PC-3 (cell line): ENCODE measurements around the gene TAF1B. TPM values are rescaled to one million over a fixed set of nuclear protein-coding genes. Genes with fewer than 3 reads are reported as not detected.

Experiments
- ATAC-seq: fragments of 200-7000 bp; cut with Tn5 transposase; 2 replicates; pipeline ENCODE4 v1.9.1; 2020; ENCODE audit warnings: mild to moderate bottlenecking, moderate library complexity
- BruUV-seq: library from RNA; stranded (reverse); fragments of 400-500 nt; replicated peaks from 2 replicates; lab custom pipeline; 2021; lab: Mats Ljungman, UMichigan
- CTCF ChIA-PET: fragments of 300-600 bp; sonication (Branson Sonifier 250); formaldehyde crosslinking; loops from one replicate; lab custom pipeline; 2022; ENCODE audit warnings: antibody characterized with exemption; lab: Charles Lee
- POLR2A ChIA-PET: fragments of 300-600 bp; sonication (Branson Sonifier 250); formaldehyde crosslinking; loops from one replicate; lab custom pipeline; 2022; ENCODE audit warnings: antibody characterized with exemption; ENCODE audit not compliant: unreplicated experiment; lab: Charles Lee
- DNase-seq: peaks from one replicate; pipeline ENCODE4 v3.0.0-alpha.2; 2015
- H2AFZ ChIP-seq: fragments of 300-600 bp; sonication (generic); 2 replicates; pipeline ENCODE4 v1.6.0; 2016; ENCODE audit warnings: antibody characterized with exemption, low read length
- H3F3A ChIP-seq: fragments of 300-600 bp; sonication (generic); one replicate; pipeline ENCODE4 v1.6.0; 2017; ENCODE audit warnings: antibody characterized with exemption, low read length, control low read depth, mild to moderate bottlenecking; ENCODE audit not compliant: unreplicated experiment
- H3K27ac ChIP-seq: fragments of 300-600 bp; sonication (generic); 2 replicates; pipeline ENCODE4 v1.5.1; 2016; ENCODE audit warnings: mild to moderate bottlenecking, low read length
- H3K27me3 ChIP-seq: fragments of 300-600 bp; sonication (generic); 2 replicates; pipeline ENCODE4 v1.6.1; 2016; ENCODE audit warnings: low read length, mixed read lengths
- H3K36me3 ChIP-seq: fragments of 300-600 bp; sonication (generic); 2 replicates; pipeline ENCODE4 v1.6.1; 2016; ENCODE audit warnings: low read depth, mixed run types, low read length, mixed read lengths
- H3K4me1 ChIP-seq: fragments of 300-600 bp; sonication (generic); 2 replicates; pipeline ENCODE4 v1.5.1; 2016; ENCODE audit warnings: low read length; ENCODE audit not compliant: insufficient read depth
- H3K4me2 ChIP-seq: fragments of 300-600 bp; sonication (generic); 2 replicates; pipeline ENCODE4 v1.6.0; 2016; ENCODE audit warnings: low read length
- H3K4me3 ChIP-seq: fragments of 300-600 bp; sonication (generic); 2 replicates; pipeline ENCODE4 v1.5.1; 2016; ENCODE audit warnings: mild to moderate bottlenecking, low read length, mixed read lengths
- H3K79me2 ChIP-seq: fragments of 300-600 bp; sonication (generic); 2 replicates; pipeline ENCODE4 v1.6.1; 2017; ENCODE audit warnings: low read length, mixed read lengths
- H3K9ac ChIP-seq: fragments of 300-600 bp; sonication (generic); 2 replicates; pipeline ENCODE4 v1.6.0; 2016; ENCODE audit warnings: mild to moderate bottlenecking, low read length
- H3K9me2 ChIP-seq: fragments of 300-600 bp; sonication (generic); replicated peaks from 2 replicates; pipeline ENCODE4 v1.6.1; 2016; ENCODE audit warnings: mixed run types, low read length, mixed read lengths
- H3K9me3 ChIP-seq: fragments of 300-600 bp; sonication (generic); 2 replicates; pipeline ENCODE4 v1.6.1; 2016; ENCODE audit warnings: low read length, mixed read lengths
- H4K20me1 ChIP-seq: fragments of 300-600 bp; sonication (generic); 2 replicates; pipeline ENCODE4 v1.6.1; 2016; ENCODE audit warnings: low read length, mixed read lengths
- EZH2 ChIP-seq: fragments of 300-600 bp; sonication (generic); IDR thresholded peaks from one replicate; pipeline ENCODE4 v1.6.1; 2017; ENCODE audit warnings: antibody characterized with exemption, mild to moderate bottlenecking, low read length; ENCODE audit not compliant: unreplicated experiment
- EZH2phosphoT487 ChIP-seq: fragments of 300-600 bp; sonication (generic); IDR thresholded peaks from 2 replicates; pipeline ENCODE4 v1.6.1; 2018; ENCODE audit warnings: mild to moderate bottlenecking, antibody characterized with exemption, low read length, borderline replicate concordance
- intact Hi-C: fragments of 100-400 bp; cut with micrococcal nuclease; formaldehyde crosslinking; loops from 2 replicates; pipeline ENCODE4 v1.9.0; 2023
- total RNA-seq: library from RNA; depleted of rRNA; stranded (reverse); fragments of >200 nt; gene quantifications from 2 replicates; pipeline ENCODE4 v1.2.3, GENCODE V29; 2014
- TF ChIP-seq, protein P1 (sequence below): fragments of 300-600 bp; sonication (generic); conservative IDR thresholded peaks from 2 replicates; pipeline ENCODE4 v1.5.1; 2017; ENCODE audit warnings: antibody characterized with exemption, low read depth, mild to moderate bottlenecking, low read length

Gene TAF1B
- total RNA-seq, 1 experiment from 2014 or later, result 39.5 TPM

DNA sequence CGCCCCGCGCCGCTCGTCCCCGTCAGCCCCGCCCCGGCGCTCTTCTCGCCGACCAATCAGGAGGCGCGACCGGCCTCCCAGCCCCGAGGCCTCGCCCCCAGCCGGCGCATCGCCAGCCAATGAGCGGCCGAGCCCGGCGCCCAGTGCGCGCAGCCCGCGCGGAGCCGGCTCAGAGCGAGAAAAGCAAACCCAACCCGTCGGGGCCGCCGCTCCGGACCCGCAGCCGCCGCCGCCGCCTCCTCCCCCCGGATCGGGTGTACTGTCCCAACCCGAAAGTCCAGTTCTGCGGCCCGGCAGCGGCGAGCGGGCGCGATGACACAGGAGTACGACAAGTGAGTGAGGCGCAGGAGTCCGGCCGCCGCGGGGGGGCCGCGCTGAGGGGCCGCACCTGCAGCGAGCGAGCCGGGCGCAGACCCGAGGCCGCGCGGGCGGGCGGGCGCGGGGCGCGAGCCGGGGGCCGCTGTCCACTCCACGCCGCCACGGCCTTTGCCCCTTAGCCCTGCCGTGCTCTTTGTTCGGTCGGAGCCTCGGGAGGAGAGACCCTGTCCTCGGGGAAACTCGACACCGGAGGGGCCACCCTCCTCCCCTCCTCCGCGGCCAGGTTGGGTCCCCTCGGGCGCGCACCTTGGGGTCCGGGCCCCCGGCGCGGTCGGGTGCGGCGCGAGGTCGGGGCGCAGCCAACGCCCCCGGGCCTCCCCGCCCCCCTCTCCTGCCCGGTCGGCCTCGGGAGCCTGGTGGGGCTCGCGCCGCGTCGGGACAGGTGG, 108.4 kb downstream of the TAF1B start, which contains the start of gene GRHL1:
Gene GRHL1 (plus strand): TSS at position 172 of the 764 bp plus-strand sequence. CDS start 141 bp downstream, at position 313.
- intact Hi-C loops, result loop anchor here (5.0 to 10.0 kb wide), 3 partner anchors 54 to 149 kb away; partner anchors contain the start of gene TAF1B
- Histone ChIP-seq H3K79me2 (peaks cover 37% of the 10 kb centered on the region), H3K4me3 (peak within 1 kb of the TSS; percentile 76), H3K27ac (no peak within 1 kb of the TSS), H3K4me1 (peaks cover 29% of the 10 kb centered on the region), H3F3A (no peaks in the 10 kb centered on the region), H3K27me3 (no peaks in the 10 kb centered on the region), H3K9ac (peak within 1 kb of the TSS; percentile 52; the same call in 1 of the 2 replicates), H3K9me2 (no peaks in the 10 kb centered on the region), H3K36me3 (0 out of 2 replicates have a peak, but pooled peaks cover 2% of the 10 kb centered on the region), H2AFZ (peak within 1 kb of the TSS; percentile 89), H3K9me3 (no peaks in the 10 kb centered on the region), H3K4me2 (peak within 1 kb of the TSS; percentile 87), H4K20me1 (no peaks in the 10 kb centered on the region)
- ATAC-seq (peak; percentile 83), DNase-seq (peak; percentile 95)
- TF ChIP-seq EZH2phosphoT487 (no peak), EZH2 (no peak)
- TF ChIP-seq, protein P1, sequence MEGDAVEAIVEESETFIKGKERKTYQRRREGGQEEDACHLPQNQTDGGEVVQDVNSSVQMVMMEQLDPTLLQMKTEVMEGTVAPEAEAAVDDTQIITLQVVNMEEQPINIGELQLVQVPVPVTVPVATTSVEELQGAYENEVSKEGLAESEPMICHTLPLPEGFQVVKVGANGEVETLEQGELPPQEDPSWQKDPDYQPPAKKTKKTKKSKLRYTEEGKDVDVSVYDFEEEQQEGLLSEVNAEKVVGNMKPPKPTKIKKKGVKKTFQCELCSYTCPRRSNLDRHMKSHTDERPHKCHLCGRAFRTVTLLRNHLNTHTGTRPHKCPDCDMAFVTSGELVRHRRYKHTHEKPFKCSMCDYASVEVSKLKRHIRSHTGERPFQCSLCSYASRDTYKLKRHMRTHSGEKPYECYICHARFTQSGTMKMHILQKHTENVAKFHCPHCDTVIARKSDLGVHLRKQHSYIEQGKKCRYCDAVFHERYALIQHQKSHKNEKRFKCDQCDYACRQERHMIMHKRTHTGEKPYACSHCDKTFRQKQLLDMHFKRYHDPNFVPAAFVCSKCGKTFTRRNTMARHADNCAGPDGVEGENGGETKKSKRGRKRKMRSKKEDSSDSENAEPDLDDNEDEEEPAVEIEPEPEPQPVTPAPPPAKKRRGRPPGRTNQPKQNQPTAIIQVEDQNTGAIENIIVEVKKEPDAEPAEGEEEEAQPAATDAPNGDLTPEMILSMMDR, result no peak
- CTCF ChIA-PET, result no interaction called here
- no TSS peak for BruUV-seq
- POLR2A ChIA-PET, result no interaction called here

DNA sequence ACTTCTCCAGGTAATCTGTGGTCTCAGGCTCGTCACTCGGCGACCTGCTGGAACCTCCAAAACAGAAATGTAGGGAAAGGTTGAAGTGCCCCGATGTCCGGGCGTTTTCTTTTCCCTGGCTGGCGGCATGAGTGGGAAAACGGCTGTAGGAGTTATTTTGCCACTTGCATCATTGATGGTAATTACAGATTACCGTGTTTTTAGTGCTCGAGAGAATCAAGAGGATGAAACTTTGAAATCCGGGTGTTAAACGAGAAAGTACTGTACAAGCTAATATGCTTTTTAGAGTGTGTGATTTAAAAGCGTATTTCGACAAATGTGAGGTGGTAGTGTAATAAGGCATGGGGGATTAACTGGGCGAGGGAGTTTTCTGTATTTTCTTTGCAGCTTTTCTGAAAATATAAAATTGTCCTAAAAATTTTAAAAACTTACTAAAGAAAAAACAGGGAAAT, 109.0 kb downstream of the TAF1B start:
- no peaks in the 10 kb centered on the region for H3F3A ChIP-seq
- ChIA-PET POLR2A (no interaction called here), CTCF (no interaction called here)
- DNase-seq (no peak), ATAC-seq (no peak)
- peak overlapping the region; percentile 46; the same call in 1 of the 2 replicates for H3K9ac ChIP-seq
- TF ChIP-seq EZH2phosphoT487, result no peak
- H3K27me3 ChIP-seq, result no peaks in the 10 kb centered on the region
- H3K79me2 ChIP-seq, result peaks cover 37% of the 10 kb centered on the region
- peak overlapping the region; percentile 59 for H2AFZ ChIP-seq
- no TSS peak for BruUV-seq
- H3K9me3 ChIP-seq, result no peaks in the 10 kb centered on the region
- intact Hi-C loops, result loop anchor here (5.0 to 10.0 kb wide), 3 partner anchors 55 to 150 kb away; partner anchors contain the start of gene TAF1B
- H3K4me3 ChIP-seq, result peak overlapping the region; percentile 73
- H3K9me2 ChIP-seq, result no peaks in the 10 kb centered on the region
- 0 out of 2 replicates have a peak, but pooled peaks cover 2% of the 10 kb centered on the region for H3K36me3 ChIP-seq
- peak overlapping the region; percentile 85 for H3K4me2 ChIP-seq
- H3K27ac ChIP-seq, result no peak overlapping the region
- peaks cover 29% of the 10 kb centered on the region for H3K4me1 ChIP-seq
- H4K20me1 ChIP-seq, result no peaks in the 10 kb centered on the region

DNA sequence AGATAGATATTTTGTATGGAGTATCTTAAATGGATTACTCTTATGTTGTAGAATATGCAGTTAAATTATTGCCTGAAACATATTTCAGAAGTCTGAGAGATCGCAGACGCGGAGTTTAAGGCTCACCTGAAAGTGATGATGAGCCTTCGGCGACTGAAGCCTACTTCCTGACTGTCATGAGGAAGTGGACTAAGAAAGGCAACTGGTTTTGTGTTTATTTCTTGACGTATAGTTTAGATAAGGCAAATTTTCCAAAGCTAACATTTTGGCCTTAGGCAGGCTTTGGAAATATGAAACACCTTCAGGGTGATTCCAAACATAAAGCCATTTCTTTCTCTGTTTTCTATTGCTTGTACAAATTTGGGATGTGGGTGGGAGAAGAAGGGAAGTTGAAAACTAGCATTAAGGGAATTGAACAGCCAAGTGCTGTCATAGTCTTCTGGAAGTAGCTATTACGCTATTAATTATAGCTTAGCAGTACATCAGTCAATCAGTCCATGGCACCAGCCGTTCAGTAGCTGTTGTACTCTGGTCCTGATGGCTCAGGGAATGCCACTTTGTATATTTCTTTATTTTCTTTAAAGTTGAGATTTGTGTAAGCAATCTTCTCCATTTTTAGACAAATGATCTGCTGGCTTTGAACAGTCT, 109.7 kb downstream of the TAF1B start:
- Histone ChIP-seq H3K4me2 (peak overlapping the region; percentile 85), H3K9me2 (no peaks in the 10 kb centered on the region), H3K79me2 (peaks cover 37% of the 10 kb centered on the region), H3K27ac (0 out of 2 replicates have a peak overlapping the region, but pooled peaks have one; percentile 4), H3K9me3 (no peaks in the 10 kb centered on the region), H3F3A (no peaks in the 10 kb centered on the region), H3K4me1 (peaks cover 29% of the 10 kb centered on the region), H3K27me3 (no peaks in the 10 kb centered on the region), H3K9ac (peak overlapping the region; percentile 46; the same call in 1 of the 2 replicates), H3K36me3 (0 out of 2 replicates have a peak, but pooled peaks cover 2% of the 10 kb centered on the region), H2AFZ (peak overlapping the region; percentile 59), H3K4me3 (peak overlapping the region; percentile 73), H4K20me1 (no peaks in the 10 kb centered on the region)
- no peak for TF ChIP-seq EZH2phosphoT487
- TF ChIP-seq, protein P1, result no peak
- TF ChIP-seq EZH2, result no peak
- ChIA-PET POLR2A (no interaction called here), CTCF (interaction anchor here (0.5 to 0.6 kb wide), 2 partner anchors 22 to 63 kb away, joined by 3 to 5 read pairs; no protein-coding TSS in a partner anchor)
- intact Hi-C loops, result loop anchor here (5.0 to 10.0 kb wide), 3 partner anchors 56 to 151 kb away; partner anchors contain the start of gene TAF1B
- DNase-seq (peak; percentile 37), ATAC-seq (no peak)
- BruUV-seq, result no TSS peak
